GM18498 (cell line): Measurements from ENCODE around the gene CHPF2.
A peak's percentile ranks its signal among the peaks of the same experiment; 100 is the strongest.

Source experiments
- ATAC-seq: cut with Tn5 transposase; IDR thresholded peaks from one replicate; pipeline ENCODE4 v1.9.1; 2021; ENCODE audit warnings: mild to moderate bottlenecking, moderate library complexity; ENCODE audit not compliant: unreplicated experiment

The CHPF2 gene

GRCh38 chr7:151205730-151206129 lies 26.6 kb upstream of the CHPF2 start:
- ATAC-seq: no peak

DNA sequence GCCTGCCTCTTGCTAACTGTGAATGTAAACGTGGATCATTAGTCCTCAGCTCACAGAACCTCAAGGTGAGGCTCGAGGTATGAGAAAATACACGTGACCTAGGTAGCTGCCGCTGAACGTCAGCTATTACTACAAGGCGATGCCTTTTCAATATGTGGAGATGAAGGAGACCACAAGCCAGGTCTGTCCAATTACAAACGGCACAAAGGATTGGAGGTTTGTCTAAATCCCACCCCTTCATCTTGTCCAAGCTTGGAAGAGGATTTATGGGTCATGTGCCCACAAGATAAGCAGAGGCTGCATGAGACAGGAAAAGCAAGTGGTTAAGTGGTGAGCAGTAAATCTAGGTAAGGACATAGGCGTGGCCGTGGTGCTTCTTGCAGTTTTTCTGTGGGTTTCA lies 25.4 kb upstream of the CHPF2 start:
- ATAC-seq: no peak

GRCh38 chr7:151207315-151207714 lies 25.0 kb upstream of the CHPF2 start:
- ATAC-seq: no peak

DNA sequence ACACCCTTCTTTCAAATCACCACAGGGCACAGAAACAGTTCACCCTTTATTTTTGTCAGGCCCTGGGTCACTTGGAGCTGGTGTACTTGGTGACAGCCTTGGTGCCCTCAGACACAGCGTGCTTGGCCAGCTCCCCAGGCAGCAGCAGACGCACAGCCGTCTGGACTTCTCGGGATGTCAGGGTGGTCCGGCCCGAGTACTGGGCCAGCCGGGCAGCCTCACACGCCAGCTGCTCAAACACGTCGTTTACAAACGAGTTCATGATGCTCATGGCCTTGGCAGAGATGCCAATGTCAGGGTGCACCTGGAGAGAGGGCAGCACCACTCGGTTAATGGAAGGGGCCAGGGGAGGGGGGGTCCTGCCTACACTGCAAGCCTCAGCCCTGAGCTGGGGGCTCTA lies 24.5 kb upstream of the CHPF2 start:
- ATAC-seq: no peak

- ATAC-seq: no peak
Observed at GRCh38 chr7:151208253-151208862, 23.9 kb upstream of the CHPF2 start.

GRCh38 chr7:151209588-151209987 lies 22.7 kb upstream of the CHPF2 start:
- ATAC-seq: no peak

- no peak for ATAC-seq
Observed at GRCh38 chr7:151210087-151210854, 22.0 kb upstream of the CHPF2 start, which contains the start of gene H2BK1. TSS of gene H2BK1 (minus strand) at chr7:151210488. CDS start at chr7:151210318, 170 bp downstream.

- ATAC-seq: no peak
Observed at GRCh38 chr7:151211155-151211772, 21.0 kb upstream of the CHPF2 start.

- ATAC-seq: no peak
Observed at GRCh38 chr7:151212626-151213025, 19.7 kb upstream of the CHPF2 start.

DNA sequence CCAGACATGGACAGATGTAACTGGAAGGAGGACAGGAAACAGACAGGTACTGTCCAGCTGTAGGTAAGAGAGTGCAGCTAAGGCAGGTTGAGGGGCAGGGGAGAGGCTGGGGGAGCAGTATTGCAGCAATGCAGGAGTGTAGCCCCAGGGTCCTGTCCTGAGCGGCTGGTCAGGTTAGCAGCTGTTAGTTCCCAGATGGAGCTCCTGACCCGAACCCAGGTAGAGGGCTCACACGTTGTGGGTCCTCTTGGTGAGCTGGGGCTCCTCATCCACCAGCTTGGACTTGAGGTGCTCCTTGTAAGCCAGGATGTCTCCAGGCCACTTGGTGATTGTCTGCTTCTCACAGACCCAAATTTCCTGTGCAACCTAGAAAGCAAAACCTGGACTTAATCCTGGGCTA lies 18.5 kb upstream of the CHPF2 start:
- ATAC-seq: no peak

GRCh38 chr7:151215396-151215795 lies 16.9 kb upstream of the CHPF2 start:
- ATAC-seq: no peak

GRCh38 chr7:151218170-151218569 lies 14.1 kb upstream of the CHPF2 start:
- ATAC-seq: no peak

DNA sequence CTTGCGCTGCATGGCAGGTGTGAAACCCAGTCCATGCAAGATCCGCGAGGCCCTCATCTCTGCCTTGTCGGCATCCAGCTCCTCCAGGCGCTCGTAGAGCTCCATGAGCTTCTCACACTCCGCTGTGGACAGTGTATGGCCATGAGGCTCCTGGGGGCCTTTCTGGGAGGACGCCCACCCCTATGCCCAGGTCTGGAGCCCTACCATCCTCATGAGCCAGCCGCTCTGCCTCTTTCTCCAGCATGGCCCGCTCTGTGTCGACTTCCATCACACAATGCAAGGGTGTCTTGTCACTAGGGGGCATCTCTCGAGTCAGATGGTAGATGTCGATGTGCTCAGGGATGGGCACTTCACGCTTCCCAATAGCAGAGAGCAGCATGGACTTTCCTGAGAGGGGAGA lies 8.6 kb upstream of the CHPF2 start:
- no peak for ATAC-seq

GRCh38 chr7:151225948-151226510 lies 6.3 kb upstream of the CHPF2 start:
- ATAC-seq: no peak

GRCh38 chr7:151226560-151226874 lies 5.8 kb upstream of the CHPF2 start:
- ATAC-seq: no peak

GRCh38 chr7:151226875-151227782 lies 5.2 kb upstream of the CHPF2 start, which contains the start of gene ABCF2:
TSS of gene ABCF2 (minus strand) at chr7:151227205. CDS start at chr7:151226458, 747 bp downstream.
- ATAC-seq: peak; percentile 99

DNA sequence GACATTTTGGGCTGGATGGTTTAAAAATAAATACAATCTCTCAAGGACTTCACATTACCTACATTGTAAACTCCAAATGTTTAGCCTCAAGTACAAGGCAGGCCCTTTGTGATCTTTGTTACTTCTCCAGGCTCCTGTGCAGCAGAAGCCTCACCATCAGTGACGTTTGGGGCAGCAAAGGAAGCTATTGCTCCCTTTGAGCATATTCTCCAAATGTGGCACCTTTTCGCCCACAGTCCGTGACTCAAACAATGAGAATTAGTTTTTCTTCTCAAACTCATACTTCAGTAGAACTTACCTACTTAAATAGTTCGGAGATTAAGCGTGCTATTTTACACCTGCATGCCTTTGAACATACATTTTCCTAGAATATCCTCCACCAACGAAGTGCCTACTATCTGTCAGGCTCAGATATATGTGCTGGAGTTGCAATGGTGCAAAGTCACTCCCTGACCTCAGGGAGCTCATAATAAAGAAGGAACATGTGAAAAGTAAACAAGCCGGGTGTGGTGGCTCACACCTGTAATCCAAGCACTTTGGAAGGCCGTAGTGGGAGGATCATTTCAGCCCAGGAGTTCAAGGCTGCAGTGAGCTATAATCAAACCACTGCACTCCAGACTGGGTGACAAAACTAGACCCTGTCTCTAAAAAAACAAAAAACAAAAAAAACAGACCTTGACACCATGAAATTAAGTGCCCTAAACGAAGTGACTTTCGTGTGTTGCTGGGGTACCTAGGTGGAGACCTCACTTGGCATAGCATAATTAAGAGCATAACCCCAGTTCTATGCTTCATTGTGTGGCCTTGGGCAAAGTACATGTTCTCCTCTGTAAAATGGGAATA lies 4.0 kb upstream of the CHPF2 start:
- ATAC-seq: no peak

DNA sequence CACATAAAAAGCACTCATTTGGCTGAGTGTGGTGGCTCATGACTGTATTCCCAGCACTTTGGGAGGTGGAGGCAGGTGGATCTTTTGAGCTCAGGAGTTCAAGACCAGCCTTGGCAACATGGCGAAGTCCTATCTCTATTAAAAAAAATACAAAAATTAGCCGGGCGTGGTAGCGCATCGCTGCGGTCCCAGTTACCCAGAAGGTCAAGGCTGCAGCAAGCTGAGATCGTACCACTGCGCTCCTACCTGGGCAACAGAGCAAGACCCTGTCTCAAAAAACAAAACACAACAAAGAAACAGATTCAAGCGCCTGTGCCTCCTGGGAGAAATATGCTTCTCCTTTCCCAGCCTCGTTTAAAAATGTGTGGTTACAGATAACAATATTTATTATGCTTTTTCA lies 3.0 kb upstream of the CHPF2 start:
- ATAC-seq: no peak

GRCh38 chr7:151231080-151231479 lies 1.2 kb upstream of the CHPF2 start:
- ATAC-seq: no peak
